Measurements from ENCODE around the gene GALNT13.

- TF ChIP-seq CTCF (conservative IDR thresholded peaks at IDR 0.05; ENCODE audit: low read length) (peak; percentile 77), EZH2phosphoT487 (IDR thresholded peaks at IDR 0.05; ENCODE audit: borderline replicate concordance) (no peak)
These were observed 581.3 kb downstream of the GALNT13 start for GRCh38 chr2:154452906-154453493.
